Measurements from ENCODE around the gene TRAF3IP3. TPM values are rescaled to one million over a fixed set of nuclear protein-coding genes. Genes with fewer than 3 reads are reported as not detected.

The TRAF3IP3 gene
- total and polyA plus RNA-seq, 2 donors (not counting 3 experiments of a cell fraction or from before 2014, with no cell fraction given), result not detected

- Histone ChIP-seq H3K9ac (replicated peaks; ENCODE audit: extremely low read depth, insufficient read depth, low read length) (no peak overlapping the region), H3K36me3 (ENCODE audit: control insufficient read depth in 2 of 2, extremely low read depth in 1 of 2, insufficient read depth in 2 of 2, low read length in 2 of 2) (no peaks in the 10 kb centered on the region), H3K4me2 (ENCODE audit: insufficient read depth, low read length) (no peak overlapping the region), H4K20me1 (replicated peaks; ENCODE audit: control insufficient read depth, extremely low read depth, insufficient read depth, low read length) (no peaks in the 10 kb centered on the region), H3K27ac (ENCODE audit: insufficient read depth, low read depth, low read length) (no peak overlapping the region), H3K79me2 (ENCODE audit: control insufficient read depth, insufficient read depth, low read length) (no peaks in the 10 kb centered on the region), H3K4me3 (replicated peaks in 1 of 3; ENCODE audit: insufficient read depth in 1 of 3, low read depth in 1 of 3, low read length in 3 of 3) (no peak overlapping the region), H2AFZ (ENCODE audit: low read depth, low read length) (no peak overlapping the region), H3K27me3 (ENCODE audit: control insufficient read depth in 2 of 2, insufficient read depth in 2 of 2, low read length in 2 of 2) (peaks cover 0 to 7% of the 10 kb centered on the region in 2 experiments), H3K4me1 (ENCODE audit: control insufficient read depth, extremely low read depth, insufficient read depth, low read length) (no peaks in the 10 kb centered on the region), H3K9me3 (replicated peaks; ENCODE audit: control insufficient read depth, insufficient read depth, low read length) (no peaks in the 10 kb centered on the region), H3K9me1 (replicated peaks; ENCODE audit: control insufficient read depth, extremely low read depth, insufficient read depth, low read length) (no peaks in the 10 kb centered on the region)
- POLR2A ChIA-PET, result no interaction called here
- intact Hi-C loops (cut with micrococcal nuclease), result loop anchor here (1.0 to 5.0 kb wide), 10 partner anchors 23 to 241 kb away; partner anchors contain the start of gene C1orf74
- no peak for TF ChIP-seq CTCF (IDR thresholded peaks at IDR 0.05; ENCODE audit: extremely low read depth in 1 of 2, insufficient read depth in 1 of 2, low read depth in 1 of 2, low read length in 2 of 2)
- CTCF ChIA-PET, result interaction anchor here (0.7 to 2.3 kb wide), 4 partner anchors 12 to 177 kb away, joined by 3 to 24 read pairs (median 4); no protein-coding TSS in a partner anchor
- dilution Hi-C loops (cut with MboI; ENCODE audit: extremely low pct_ligation_motif_present, low sequenced_read_pairs), result no loop called here
- no peak for FAIRE-seq
- DNase-seq (ENCODE audit: low read depth, low spot score), result no peak
- no TSS peak for BruUV-seq (replicated peaks)
Observed at GRCh38 chr1:209746451-209747165, 9.2 kb upstream of the TRAF3IP3 start.

DNA sequence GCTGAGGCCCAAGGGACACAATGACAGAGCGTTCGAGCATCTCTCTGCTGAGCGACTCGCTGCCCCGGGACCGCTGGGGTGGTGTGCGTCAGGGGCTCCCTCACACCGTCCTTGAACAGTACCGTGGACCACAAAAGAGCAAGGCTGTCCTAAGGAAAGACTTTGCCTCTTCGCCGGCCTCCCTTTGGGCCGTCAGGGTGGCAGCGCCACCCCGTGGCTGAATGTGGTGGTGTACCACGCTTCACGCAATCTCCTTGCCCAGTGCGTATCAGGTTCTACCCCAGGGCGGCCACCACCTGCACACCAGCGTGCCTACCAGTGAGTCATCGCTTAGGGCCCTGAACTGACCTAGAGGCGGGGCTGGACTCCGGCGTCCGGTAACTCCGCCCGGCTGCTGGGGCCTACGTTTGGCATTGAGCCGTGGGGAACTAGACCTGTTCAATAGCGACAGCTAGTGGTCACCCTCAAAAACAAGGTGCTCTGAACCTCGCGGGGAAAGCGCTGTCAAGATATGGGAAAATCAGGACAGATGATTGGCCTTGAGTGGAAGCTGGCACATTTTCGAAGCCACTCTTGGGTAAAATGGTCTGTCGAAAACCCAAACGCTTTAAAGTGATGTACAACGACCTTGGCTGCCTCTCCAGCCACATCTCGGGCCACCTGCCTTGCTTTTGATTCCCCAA is 8.1 kb upstream of the TRAF3IP3 start:
- Histone ChIP-seq H3K4me1 (ENCODE audit: control insufficient read depth, extremely low read depth, insufficient read depth, low read length) (no peaks in the 10 kb centered on the region), H3K27me3 (ENCODE audit: control insufficient read depth in 2 of 2, insufficient read depth in 2 of 2, low read length in 2 of 2) (peaks cover 0 to 5% of the 10 kb centered on the region in 2 experiments), H3K36me3 (ENCODE audit: control insufficient read depth in 2 of 2, extremely low read depth in 1 of 2, insufficient read depth in 2 of 2, low read length in 2 of 2) (no peaks in the 10 kb centered on the region), H3K79me2 (ENCODE audit: control insufficient read depth, insufficient read depth, low read length) (no peaks in the 10 kb centered on the region), H3K4me3 (replicated peaks in 1 of 3; ENCODE audit: insufficient read depth in 1 of 3, low read depth in 1 of 3, low read length in 3 of 3) (no peak overlapping the region), H3K4me2 (ENCODE audit: insufficient read depth, low read length) (no peak overlapping the region), H4K20me1 (replicated peaks; ENCODE audit: control insufficient read depth, extremely low read depth, insufficient read depth, low read length) (no peaks in the 10 kb centered on the region), H3K9ac (replicated peaks; ENCODE audit: extremely low read depth, insufficient read depth, low read length) (no peak overlapping the region), H3K27ac (ENCODE audit: insufficient read depth, low read depth, low read length) (no peak overlapping the region), H3K9me3 (replicated peaks; ENCODE audit: control insufficient read depth, insufficient read depth, low read length) (no peaks in the 10 kb centered on the region), H3K9me1 (replicated peaks; ENCODE audit: control insufficient read depth, extremely low read depth, insufficient read depth, low read length) (no peaks in the 10 kb centered on the region), H2AFZ (ENCODE audit: low read depth, low read length) (peak overlapping the region; percentile 27)
- ChIA-PET POLR2A (no interaction called here), CTCF (interaction anchor here (0.6 to 2.8 kb wide), 29 partner anchors 9 to 187 kb away, joined by 3 to 35 read pairs (median 4); partner anchors contain the start of gene TRAF3IP3)
- DNase-seq (ENCODE audit: low read depth, low spot score) (peak; percentile 93), FAIRE-seq (peak; percentile 97)
- peak; percentile 80 to 97 for TF ChIP-seq CTCF (IDR thresholded peaks at IDR 0.05; ENCODE audit: extremely low read depth in 1 of 2, insufficient read depth in 1 of 2, low read depth in 1 of 2, low read length in 2 of 2)
- TF ChIP-seq FOS (IDR thresholded peaks at IDR 0.05; ENCODE audit: borderline replicate concordance, insufficient read depth, low read length), result peak; percentile 76
- TF ChIP-seq EZH2 (IDR thresholded peaks at IDR 0.05; ENCODE audit: borderline replicate concordance, low read depth, low read length, severe bottlenecking), result no peak
- peak; percentile 74 for TF ChIP-seq JUN (IDR thresholded peaks at IDR 0.05; ENCODE audit: borderline replicate concordance, insufficient read depth, insufficient read length, low read depth)
- TF ChIP-seq POLR2AphosphoS5 (IDR thresholded peaks at IDR 0.05; ENCODE audit: insufficient read depth, low read depth, low read length), result peak; percentile 66
- TF ChIP-seq POLR2A (IDR thresholded peaks at IDR 0.05; ENCODE audit: low read depth, low read length), result no peak
- no peak for TF ChIP-seq GATA2 (IDR thresholded peaks at IDR 0.05; ENCODE audit: insufficient read depth, insufficient read length, low read depth, low read length)
- TF ChIP-seq MYC (IDR thresholded peaks at IDR 0.05; ENCODE audit: low read depth, low read length), result no peak
- TF ChIP-seq MAX (IDR thresholded peaks at IDR 0.05; ENCODE audit: insufficient read depth, insufficient read length), result peak; percentile 47
- no TSS peak for BruUV-seq (replicated peaks)
- dilution Hi-C loops (cut with MboI; ENCODE audit: extremely low pct_ligation_motif_present, low sequenced_read_pairs), result no loop called here
- intact Hi-C loops (cut with micrococcal nuclease), result loop anchor here (1.0 to 5.0 kb wide), 10 partner anchors 22 to 240 kb away; partner anchors contain the start of gene C1orf74
